Glutamatergic neuron (in vitro differentiated cells): ENCODE measurements around the gene MGAT5B. TPM values are rescaled to one million over a fixed set of nuclear protein-coding genes. Genes with fewer than 3 reads are reported as not detected.
"Not testable (repeated sequence)": the region's sequence is repeated elsewhere in the genome, so short reads cannot be mapped to it uniquely, and the experiment has no call there.

Source experiments
- DNase-seq: peaks from one replicate; pipeline ENCODE4 v3.0.0; 2022
- H3K27ac Mint-ChIP-seq: one replicate; pipeline ENCODE4 v1.8.0; 2020; ENCODE audit warnings: mild to moderate bottlenecking, mixed read lengths, inconsistent platforms; ENCODE audit not compliant: unreplicated experiment
- H3K27me3 Mint-ChIP-seq: one replicate; pipeline ENCODE4 v1.8.0; 2020; ENCODE audit warnings: mild to moderate bottlenecking, moderate library complexity, mixed read lengths, inconsistent platforms; ENCODE audit not compliant: unreplicated experiment
- H3K36me3 Mint-ChIP-seq: one replicate; pipeline ENCODE4 v1.8.0; 2020; ENCODE audit warnings: mild to moderate bottlenecking, mixed read lengths, inconsistent platforms; ENCODE audit not compliant: unreplicated experiment
- H3K4me1 Mint-ChIP-seq: one replicate; pipeline ENCODE4 v1.8.0; 2020; ENCODE audit warnings: mild to moderate bottlenecking, low read depth, mixed read lengths, inconsistent platforms; ENCODE audit not compliant: unreplicated experiment
- H3K4me3 Mint-ChIP-seq: one replicate; pipeline ENCODE4 v1.8.0; 2020; ENCODE audit warnings: mild to moderate bottlenecking, mixed read lengths, inconsistent platforms; ENCODE audit not compliant: unreplicated experiment
- H3K9me3 Mint-ChIP-seq: one replicate; pipeline ENCODE4 v1.8.0; 2020; ENCODE audit warnings: mild to moderate bottlenecking, moderate library complexity, mixed read lengths, inconsistent platforms; ENCODE audit not compliant: unreplicated experiment
- CTCF ChIP-seq: fragments of 200-600 bp; sonication (generic); IDR thresholded peaks from one replicate; pipeline ENCODE4 v1.5.0; 2021; ENCODE audit not compliant: partially characterized antibody, unreplicated experiment
- total RNA-seq: library from RNA; stranded (reverse); fragmentation: NEBNext Ultra II Directional; extraction: Animal tissue kit (Norgen Biotek cat#: 25700); gene quantifications from one replicate; pipeline ENCODE4 v1.2.1, GENCODE V29; 2021; ENCODE audit not compliant: unreplicated experiment

MGAT5B gene
- total RNA-seq, 1 donor from 2014 or later = 22.9 TPM

- Mint-ChIP-seq H3K27me3 (no peaks in the 10 kb centered on the region), H3K27ac (no peak overlapping the region), H3K9me3 (peaks cover 18% of the 10 kb centered on the region), H3K4me1 (peaks cover 23% of the 10 kb centered on the region), H3K36me3 (peaks cover 14% of the 10 kb centered on the region), H3K4me3 (no peak overlapping the region)
- TF ChIP-seq CTCF = no peak
- no peak for DNase-seq
These were observed 106.5 kb downstream of the MGAT5B start for GRCh38 chr17:76974721-76975120.

GRCh38 chr17:76978050-76978449, 109.8 kb downstream of the MGAT5B start:
- H3K27me3 Mint-ChIP-seq, H3K27ac Mint-ChIP-seq, H3K4me3 Mint-ChIP-seq, H3K4me1 Mint-ChIP-seq, H3K9me3 Mint-ChIP-seq, DNase-seq: not testable (repeated sequence)
- peaks cover 14% of the 10 kb centered on the region for H3K36me3 Mint-ChIP-seq

GRCh38 chr17:76981545-76982295, 113.5 kb downstream of the MGAT5B start:
- no peak for TF ChIP-seq CTCF
- H3K36me3 Mint-ChIP-seq = peaks cover 9% of the 10 kb centered on the region

DNA sequence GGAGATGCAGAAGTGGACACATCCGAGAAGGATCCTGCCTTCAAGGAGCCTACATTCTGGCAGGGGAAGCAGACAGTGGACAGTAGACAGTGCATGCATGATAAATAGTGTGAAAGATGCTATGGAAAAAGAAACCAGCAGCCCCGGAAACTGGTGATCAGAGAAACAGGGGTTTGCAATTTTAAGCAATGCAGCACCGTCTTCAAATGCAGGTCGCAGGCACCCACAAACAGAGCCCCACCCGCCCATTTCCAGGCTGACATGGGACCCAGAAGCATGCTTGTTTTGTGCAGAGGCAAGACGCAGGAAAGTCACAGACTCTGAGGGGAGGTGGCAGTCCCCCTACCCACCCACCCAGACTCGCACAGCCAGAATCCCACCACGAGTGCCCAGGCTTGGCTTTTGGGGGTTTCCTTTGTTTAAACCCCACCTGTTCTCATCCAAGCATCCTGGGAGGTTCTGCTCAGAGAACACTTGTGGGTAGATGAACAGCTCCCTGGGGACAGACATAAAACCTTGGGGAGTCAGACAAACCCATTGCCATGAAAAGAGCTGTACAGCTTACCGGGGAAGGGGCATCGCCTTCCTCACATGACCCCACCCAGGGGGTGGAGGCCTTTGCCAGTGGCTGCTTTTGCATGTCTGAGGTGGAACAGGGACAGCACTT, 114.3 kb downstream of the MGAT5B start:
- Mint-ChIP-seq H3K27ac (no peak overlapping the region), H3K9me3 (peaks cover 7% of the 10 kb centered on the region), H3K4me3 (no peak overlapping the region), H3K36me3 (peaks cover 9% of the 10 kb centered on the region), H3K27me3 (peaks cover 2% of the 10 kb centered on the region), H3K4me1 (peaks cover 9% of the 10 kb centered on the region)
- DNase-seq = no peak
- TF ChIP-seq CTCF = no peak

More at GRCh38 chr17:76981545-76982295, 113.5 kb downstream of the MGAT5B start:
- Mint-ChIP-seq H3K27ac (peak overlapping the region; percentile 8), H3K27me3 (peaks cover 2% of the 10 kb centered on the region), H3K4me1 (peaks cover 9% of the 10 kb centered on the region), H3K9me3 (peaks cover 9% of the 10 kb centered on the region), H3K4me3 (no peak overlapping the region)
- no peak for DNase-seq

DNA sequence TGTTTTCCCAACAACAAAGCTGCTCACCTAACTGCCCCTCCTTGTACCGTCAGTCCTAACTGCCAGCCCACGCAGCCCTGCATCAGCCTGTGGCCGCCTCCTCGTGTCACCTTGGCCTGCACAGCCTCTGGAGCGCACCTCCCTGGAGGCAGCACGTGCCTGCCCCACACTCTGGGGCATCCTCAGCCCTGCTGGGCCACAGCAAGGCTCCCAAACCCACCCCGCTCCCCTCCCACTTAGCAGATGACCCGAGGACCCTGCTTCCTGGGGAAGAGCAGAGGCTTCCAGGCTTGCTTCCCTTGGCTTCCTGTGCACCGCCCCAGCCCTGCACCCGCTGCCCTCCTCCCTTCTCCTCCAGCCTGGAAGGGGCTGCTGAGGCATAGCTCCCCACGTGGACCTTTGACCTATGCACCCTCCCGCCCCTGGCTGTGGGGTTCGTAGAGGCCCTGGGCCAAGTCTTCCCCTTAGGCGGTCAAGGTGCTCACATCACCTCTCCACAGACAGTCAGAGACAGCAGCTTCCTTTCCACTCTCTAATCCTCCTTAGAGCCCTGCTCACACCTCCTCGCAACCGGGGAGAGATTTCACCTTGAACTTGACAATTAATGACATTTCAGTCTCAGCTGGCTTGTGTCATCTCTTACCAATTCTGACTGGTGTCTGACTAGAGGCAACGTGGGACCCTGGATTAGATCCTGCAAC, 115.0 kb downstream of the MGAT5B start:
- TF ChIP-seq CTCF = no peak
- Mint-ChIP-seq H3K4me1 (peaks cover 9% of the 10 kb centered on the region), H3K36me3 (peaks cover 7% of the 10 kb centered on the region), H3K4me3 (no peak overlapping the region), H3K27ac (no peak overlapping the region), H3K27me3 (peaks cover 2% of the 10 kb centered on the region), H3K9me3 (peaks cover 5% of the 10 kb centered on the region)
- DNase-seq = no peak
